ACHN (cell line): Measurements from ENCODE around the gene NUCKS1.
"Not testable (repeated sequence)": the region's sequence is repeated elsewhere in the genome, so short reads cannot be mapped to it uniquely, and the experiment has no call there.

Experiments
- DNase-seq: peaks from one replicate; pipeline ENCODE4 v3.0.0-alpha.2; 2015
- in situ Hi-C: cut with HindIII; loops from 2 replicates; pipeline ENCODE4 v1.10.0; 2017; ENCODE audit warnings: low sequenced_read_pairs, low pct_ligation_motif_present, low pct_unique_long_range_greater_than_20kb

NUCKS1 gene

GRCh38 chr1:205743977-205744376, 6.0 kb downstream of the NUCKS1 start:
- in situ Hi-C loops, result no loop called here

GRCh38 chr1:205741681-205742080, 8.3 kb downstream of the NUCKS1 start:
- DNase-seq, result no peak
- in situ Hi-C loops, result no loop called here

More at GRCh38 chr1:205743977-205744376, 6.0 kb downstream of the NUCKS1 start:
- DNase-seq, result no peak

DNA sequence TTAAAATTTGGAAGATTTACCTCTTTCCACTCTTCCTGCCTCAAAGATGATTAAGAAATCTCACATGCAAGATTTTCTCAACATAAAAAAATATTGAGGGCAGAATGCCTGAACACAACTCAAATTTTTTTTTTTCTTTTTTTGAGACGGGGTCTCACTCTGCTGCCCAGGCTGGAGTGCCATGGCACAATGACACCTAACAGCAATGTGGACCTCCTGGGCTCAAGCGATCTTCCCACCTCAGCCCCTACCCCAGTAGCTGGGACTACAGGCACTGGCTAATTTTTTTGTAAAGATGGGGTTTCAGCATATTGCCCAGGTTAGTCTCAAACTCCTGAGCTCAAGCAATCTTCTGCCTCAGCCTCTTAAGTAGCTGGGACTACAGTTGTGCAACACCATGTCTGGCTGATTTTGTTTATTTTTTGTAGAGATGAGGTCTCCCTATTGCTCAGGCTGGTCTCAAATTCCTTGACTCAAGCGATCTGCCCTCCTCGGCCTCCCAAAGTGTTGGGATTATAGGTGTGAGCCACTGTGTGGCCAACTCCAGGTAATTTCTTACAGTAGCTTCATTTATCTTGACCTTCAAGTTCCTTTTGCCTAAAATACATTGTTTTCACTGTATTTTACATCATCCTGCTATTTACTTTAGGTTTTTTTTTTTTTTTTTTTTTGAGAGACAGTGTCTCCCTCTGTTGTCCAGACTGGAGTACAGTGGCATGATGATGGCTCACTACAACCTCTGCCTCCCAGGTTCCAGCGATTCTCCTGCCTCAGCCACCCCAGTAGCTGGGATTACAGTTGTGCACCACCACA, 10.4 kb downstream of the NUCKS1 start:
- in situ Hi-C loops, result no loop called here
- no peak for DNase-seq

GRCh38 chr1:205735218-205735617, 14.8 kb downstream of the NUCKS1 start:
- DNase-seq, result no peak
- in situ Hi-C loops, result no loop called here

DNA sequence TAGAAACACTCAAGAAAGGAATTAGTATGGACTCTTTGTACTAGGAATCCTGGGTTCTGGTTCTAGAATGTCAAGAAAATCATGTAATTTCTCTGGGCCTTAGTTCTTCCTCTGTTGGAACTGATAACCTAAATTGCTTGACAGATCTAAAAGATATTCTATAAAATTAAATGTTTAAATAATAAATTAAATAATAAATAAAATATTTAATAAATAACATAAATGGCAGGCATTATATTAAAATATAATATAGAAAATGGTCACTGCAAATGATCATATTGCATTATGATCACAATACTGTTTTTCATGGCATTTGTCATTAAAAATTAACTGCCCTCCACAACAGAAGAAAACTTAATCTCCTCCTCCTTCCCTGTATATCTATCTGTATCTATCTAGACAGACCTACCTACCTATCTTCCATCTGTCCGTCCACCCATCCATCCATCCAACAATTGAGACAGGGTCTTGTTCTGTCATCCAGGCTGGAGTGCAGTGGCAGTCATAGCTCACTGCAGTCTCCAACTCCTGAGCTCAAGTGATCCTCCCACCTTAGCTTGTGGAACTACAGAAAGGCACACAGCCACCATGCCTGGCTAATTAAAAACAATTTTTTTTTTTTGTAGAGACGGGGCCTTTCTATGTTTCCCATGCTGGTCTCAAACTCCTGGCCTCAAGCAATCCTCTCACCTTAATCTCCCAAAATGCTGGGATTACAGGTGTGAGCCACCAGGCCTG, 16.4 kb downstream of the NUCKS1 start:
- no peak for DNase-seq
- in situ Hi-C loops, result no loop called here

DNA sequence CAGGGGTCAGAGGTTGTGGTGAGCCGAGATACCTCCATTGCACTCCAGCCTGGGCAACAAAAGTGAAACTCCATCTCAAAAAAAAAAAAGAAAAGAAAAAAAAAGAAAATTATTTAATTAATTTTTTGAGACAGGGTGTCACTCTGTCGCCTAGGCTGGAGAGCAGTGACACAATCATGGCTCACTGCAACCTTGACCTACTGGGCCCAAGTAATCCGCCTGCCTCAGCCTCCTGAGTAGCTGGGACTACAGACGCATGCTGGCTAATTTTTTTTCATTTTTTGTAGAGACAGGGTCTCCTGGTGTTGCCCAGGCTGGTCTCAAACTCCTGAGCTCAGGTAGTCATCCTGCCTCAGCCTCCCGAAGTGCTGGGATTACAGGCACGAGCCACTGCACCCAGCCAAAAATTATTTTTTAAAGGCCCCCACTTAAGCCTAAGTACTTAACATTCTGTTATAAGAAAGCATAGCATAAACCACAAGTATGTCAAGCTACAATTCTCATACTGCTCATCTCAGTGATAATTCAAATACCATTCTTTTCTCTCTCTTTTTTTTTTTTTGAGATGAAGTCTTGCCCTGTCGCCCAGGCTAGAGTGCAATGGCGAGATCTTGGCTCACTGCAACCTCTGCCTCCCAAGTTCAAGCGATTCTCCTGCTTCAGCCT, 19.9 kb downstream of the NUCKS1 start:
- in situ Hi-C loops, result no loop called here
- DNase-seq, result no peak

DNA sequence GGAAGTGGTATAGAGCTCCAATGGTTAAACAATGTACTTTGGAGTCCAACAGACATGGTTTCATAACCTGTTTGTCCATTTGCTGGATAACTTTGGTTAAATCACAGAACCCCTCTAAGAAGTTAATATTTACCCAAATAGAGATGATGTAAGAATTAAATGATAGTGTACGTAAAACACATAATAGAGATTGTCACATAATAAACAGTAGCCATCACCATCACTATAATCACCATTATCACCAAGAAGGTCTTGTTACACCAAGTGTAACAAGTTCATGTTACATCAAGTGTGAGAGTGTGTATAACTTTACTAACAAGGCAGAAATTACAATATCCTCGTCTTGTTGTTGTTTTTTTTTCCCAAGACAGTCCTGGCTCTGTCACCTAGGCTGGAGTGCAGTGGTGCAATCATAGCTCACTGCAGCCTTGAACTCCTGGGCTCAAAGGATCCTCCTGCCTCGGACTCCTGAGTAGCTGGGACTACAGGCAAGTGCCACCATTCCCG, 23.3 kb downstream of the NUCKS1 start:
- in situ Hi-C loops, result no loop called here
- DNase-seq, result no peak

DNA sequence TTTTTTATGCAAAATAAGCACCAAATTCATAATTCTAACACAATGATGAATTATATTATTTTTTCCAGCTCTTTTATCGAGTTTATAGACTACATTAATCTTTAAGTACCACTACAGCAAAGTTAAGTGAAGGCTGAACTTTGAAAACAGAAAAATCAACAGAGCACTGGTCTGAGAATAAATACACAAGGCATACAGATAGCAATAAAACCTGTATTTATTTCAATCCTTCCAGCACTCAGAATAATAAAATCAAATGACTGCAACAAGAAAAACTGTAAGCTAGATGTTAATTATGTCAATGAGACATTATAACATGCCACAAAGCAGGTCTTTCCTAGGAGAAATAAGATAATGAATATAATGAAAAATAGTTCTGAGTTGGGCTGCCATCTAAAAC, 24.5 kb downstream of the NUCKS1 start:
- DNase-seq, result no peak
- in situ Hi-C loops, result no loop called here

- in situ Hi-C loops, result not testable (repeated sequence)
Measured at GRCh38 chr1:205720740-205721139, 29.2 kb downstream of the NUCKS1 start.

DNA sequence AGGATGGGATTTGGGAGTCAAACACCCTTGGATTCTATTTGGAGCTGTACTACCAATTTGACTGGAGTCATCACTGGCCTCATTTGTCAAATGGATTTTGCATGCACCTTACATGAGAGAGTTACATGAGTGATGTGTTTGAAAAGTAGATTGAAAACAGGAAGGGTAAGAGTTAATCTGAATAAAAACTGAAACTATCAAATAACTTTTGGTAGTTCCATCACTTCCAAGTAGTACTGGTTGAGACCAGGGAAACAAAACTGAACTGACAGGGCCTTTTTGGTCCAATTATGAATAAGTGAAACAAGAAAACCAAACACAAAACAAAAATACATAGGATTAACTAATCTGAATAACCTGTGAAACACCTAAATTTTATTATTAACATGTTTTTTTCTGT, 30.2 kb downstream of the NUCKS1 start:
- no peak for DNase-seq
- in situ Hi-C loops, result no loop called here

More at GRCh38 chr1:205720740-205721139, 29.2 kb downstream of the NUCKS1 start:
- DNase-seq, result not testable (repeated sequence)

- no peak for DNase-seq
- in situ Hi-C loops, result no loop called here
Measured at GRCh38 chr1:205719015-205719414, 31.0 kb downstream of the NUCKS1 start.

DNA sequence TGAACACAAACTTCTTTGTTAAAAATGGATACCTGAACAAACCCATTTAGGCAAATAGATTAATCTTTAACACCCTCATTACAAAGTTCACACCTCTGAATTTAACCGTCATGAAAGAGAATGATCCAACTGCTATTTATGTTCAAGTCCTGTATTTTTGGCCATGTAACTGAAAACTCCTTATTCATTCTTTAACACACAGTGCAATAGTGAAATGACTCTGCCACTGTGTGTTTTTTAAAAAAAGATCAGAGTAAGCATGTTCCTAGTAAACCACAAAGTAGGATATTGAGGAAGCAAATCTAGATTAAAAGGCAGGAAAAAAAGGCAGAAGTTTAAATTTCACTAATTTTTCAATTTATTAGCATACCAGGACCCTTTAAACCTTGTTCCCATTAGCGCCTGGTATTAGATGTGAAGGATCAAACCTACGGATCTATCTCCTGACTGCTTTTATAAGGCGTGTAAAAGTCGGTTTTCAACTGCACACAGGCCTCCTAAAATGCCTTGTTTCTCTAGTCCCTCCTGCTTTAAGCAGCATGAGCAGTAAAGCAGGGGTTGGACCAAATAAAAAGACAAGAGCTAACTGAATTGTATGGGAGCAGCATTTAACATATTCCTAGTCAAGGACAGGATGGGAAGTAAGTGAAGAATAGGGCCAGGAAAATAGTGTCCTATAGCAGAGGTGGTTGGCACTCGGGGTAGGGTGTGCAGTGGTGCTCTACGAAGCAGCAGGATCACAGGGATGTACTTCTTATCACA, 33.4 kb downstream of the NUCKS1 start:
- in situ Hi-C loops, result no loop called here

GRCh38 chr1:205715628-205716027, 34.4 kb downstream of the NUCKS1 start:
- in situ Hi-C loops, result no loop called here
- DNase-seq, result no peak

More for the DNA sequence above, 33.4 kb downstream of the NUCKS1 start:
- no peak for DNase-seq

- in situ Hi-C loops, result no loop called here
- DNase-seq, result no peak
Measured at GRCh38 chr1:205714906-205715246, 35.1 kb downstream of the NUCKS1 start.

GRCh38 chr1:205714190-205714905, 35.6 kb downstream of the NUCKS1 start:
- no peak for DNase-seq
- in situ Hi-C loops, result no loop called here

DNA sequence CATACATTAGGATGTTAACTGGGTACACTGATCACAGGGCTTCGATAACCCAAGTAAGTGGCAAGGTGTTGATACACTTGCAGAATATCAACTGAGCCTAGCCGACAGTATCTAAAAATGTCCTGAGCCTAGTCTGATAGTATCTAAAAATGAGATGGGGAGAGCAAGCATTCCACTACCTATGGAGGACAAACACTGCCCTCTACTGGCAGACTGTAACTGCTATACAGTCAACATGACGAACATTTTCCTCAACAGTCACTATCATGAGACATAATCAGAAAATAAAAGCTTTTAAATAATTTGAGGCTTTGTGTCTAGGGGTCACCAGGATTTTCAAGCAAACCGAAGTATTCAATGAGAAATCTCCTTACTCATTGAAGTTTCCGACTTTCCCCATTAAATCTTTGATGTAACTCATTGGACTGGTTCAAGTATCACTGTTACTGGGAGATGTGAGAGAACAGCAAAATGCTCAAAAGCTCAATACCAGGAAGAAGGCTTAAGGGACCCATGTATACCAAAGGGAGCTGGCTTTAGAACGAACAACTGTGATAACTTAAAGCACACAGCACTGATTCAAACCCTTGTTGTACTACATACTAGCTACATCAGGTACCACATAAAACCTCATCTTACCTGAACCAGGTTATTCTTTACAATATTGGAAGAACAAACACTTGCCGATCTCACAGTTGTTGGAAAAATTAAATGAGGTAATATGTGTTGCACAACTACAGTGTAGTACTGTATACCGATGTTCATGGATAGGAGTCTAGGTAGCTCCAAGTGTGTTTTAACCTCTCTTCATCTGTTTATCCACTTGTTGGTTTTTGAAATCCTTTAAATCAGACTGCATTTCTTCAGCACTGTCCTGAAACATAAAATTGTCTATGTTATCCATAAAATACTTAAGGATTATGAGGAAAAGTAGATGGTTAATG, 38.6 kb downstream of the NUCKS1 start:
- in situ Hi-C loops, result no loop called here
- DNase-seq, result peak; percentile 79
